H1 (cell line): ENCODE data around the gene DSCAM. TPM values are rescaled to one million over a fixed set of nuclear protein-coding genes. Genes with fewer than 3 reads are reported as not detected.

Experiments
- FOSL1 ChIP-seq: IDR thresholded peaks from 2 replicates; pipeline ENCODE4 v1.6.1; 2011; ENCODE audit warnings: mild to moderate bottlenecking, low read depth, low read length, moderate library complexity; ENCODE audit not compliant: insufficient read depth
- HDAC2 ChIP-seq, 2 experiments: fragments of 300-600 bp in 1 of 2; sonication (generic) in 1 of 2; IDR thresholded peaks; 2 replicates each; pipeline ENCODE4 v1.6.1; 2011 to 2012; ENCODE audit warnings: low read depth in 2 of 2, low read length in 2 of 2, mild to moderate bottlenecking in 2 of 2, moderate library complexity in 2 of 2, borderline replicate concordance in 1 of 2, inconsistent platforms in 1 of 2
- KDM1A ChIP-seq: fragments of 200-600, 300-600 bp; sonication (generic); IDR thresholded peaks from 2 replicates; pipeline ENCODE4 v1.7.1; 2016; ENCODE audit warnings: mild to moderate bottlenecking, low read length, borderline replicate concordance
- polyA plus RNA-seq, 7 experiments: library from polyadenylated mRNA; depleted of rRNA in 3 of 7; stranded (reverse) in 5 of 7; unstranded in 2 of 7; fragments of >200 nt in 5 of 7; fragments of 200-250 nt in 2 of 7; gene quantifications; 1 replicate in 5 of 7; 2 replicates in 1 of 7; 4 replicates in 1 of 7; pipeline versions ENCODE4 v1.2.1 to v1.2.3, GENCODE V29; 2011 to 2013; ENCODE audit warnings: missing spikeins in 2 of 7, mixed read lengths in 2 of 7
- total RNA-seq: library from RNA; stranded (reverse); fragmentation: NEBNext Ultra II Directional; extraction: Animal tissue kit (Norgen Biotek cat#: 25700); gene quantifications from 2 replicates; pipeline ENCODE4 v1.2.1, GENCODE V29; 2021

The DSCAM gene
- total and polyA plus RNA-seq, 2 of the 8 experiments (the other 6 are each of a cell fraction or from before 2014, with no cell fraction given): 0.02 to 0.15 TPM

GRCh38 chr21:40158366-40158765 is 688.6 kb downstream of the DSCAM start (continued):
- TF ChIP-seq FOSL1: no peak
- TF ChIP-seq KDM1A: no peak
- no peak for TF ChIP-seq HDAC2 (IDR thresholded peaks at IDR 0.05; ENCODE audit: borderline replicate concordance in 1 of 2, low read depth in 2 of 2, low read length in 2 of 2)
